ENCODE measurements around the gene GALR3.

- TF ChIP-seq POLR2AphosphoS5 (IDR thresholded peaks at IDR 0.05; ENCODE audit: low read depth) (no peak), CTCF (IDR thresholded peaks at IDR 0.05; ENCODE audit: insufficient read depth, low read length) (no peak), GABPA (IDR thresholded peaks at IDR 0.05; ENCODE audit: low read depth) (no peak), REST (IDR thresholded peaks at IDR 0.05; ENCODE audit: insufficient replicate concordance, low read depth) (no peak)
Measured at GRCh38 chr22:37844904-37845329, 21.7 kb downstream of the GALR3 start.

Measured in HL-60 (cell line).